ENCODE results near the gene FCGR1A.
"Not testable (repeated sequence)": the region's sequence is repeated elsewhere in the genome, so short reads cannot be mapped to it uniquely, and the experiment has no call there.

- TF ChIP-seq CTCF (conservative IDR thresholded peaks at IDR 0.05; ENCODE audit: low read length); EZH2phosphoT487 (IDR thresholded peaks at IDR 0.05; ENCODE audit: borderline replicate concordance, low read depth, low read length): not testable (repeated sequence)
Observed at GRCh38 chr1:149787688-149788451, 5.4 kb downstream of the FCGR1A start.
